Sigmoid colon (tissue), 7 donors: ENCODE data around the gene DSCAM. TPM values are rescaled to one million over a fixed set of nuclear protein-coding genes. Genes with fewer than 3 reads are reported as not detected.

Experiments
- DNase-seq: peaks from one replicate; pipeline ENCODE4 v3.0.0-alpha.2; 2019
- H3K27ac ChIP-seq, 4 donors: fragments of 200-600 bp; sonication (generic); one replicate each; pipeline ENCODE4 v1.5.1; 2016 to 2019; ENCODE audit warnings: mild to moderate bottlenecking in 1 of 4
- H3K27me3 ChIP-seq, 3 donors: fragments of 200-600 bp; sonication (generic); one replicate each; pipeline ENCODE4 v1.5.1; 2019; ENCODE audit warnings: mild to moderate bottlenecking in 1 of 3
- H3K36me3 ChIP-seq, 4 donors: fragments of 200-600 bp; sonication (generic); one replicate each; pipeline ENCODE4 v1.5.1; 2016 to 2019
- H3K4me1 ChIP-seq, 4 donors: fragments of 200-600 bp; sonication (generic); one replicate each; pipeline ENCODE4 v1.5.1; 2017 to 2019
- H3K4me3 ChIP-seq, 4 donors: fragments of 200-600 bp; sonication (generic); one replicate each; pipeline ENCODE4 v1.5.1; 2017 to 2019; ENCODE audit warnings: mild to moderate bottlenecking in 2 of 4, moderate library complexity in 1 of 4
- H3K9me3 ChIP-seq, 4 donors: fragments of 200-600 bp in 3 of 4; sonication (generic) in 3 of 4; one replicate each; pipeline versions ENCODE4 v1.5.1 to v1.6.1; 2013 to 2019
- EP300 ChIP-seq, 4 donors: sonication (generic); formaldehyde crosslinking; IDR thresholded peaks; one replicate each; pipeline ENCODE4 v1.6.1; 2017; ENCODE audit warnings: antibody characterized with exemption in 4 of 4
- POLR2A ChIP-seq, 2 donors: fragments of 450-650 bp; IDR thresholded peaks; one replicate each; pipeline ENCODE4 v1.6.1; 2016; ENCODE audit warnings: antibody characterized with exemption in 2 of 2, mild to moderate bottlenecking in 2 of 2, moderate library complexity in 2 of 2
- POLR2AphosphoS5 ChIP-seq, 4 donors: sonication (generic); formaldehyde crosslinking; IDR thresholded peaks; one replicate each; pipeline ENCODE4 v1.6.1; 2017; ENCODE audit warnings: antibody characterized with exemption in 4 of 4
- WGBS, 2 donors: extraction: QIAGEN DNeasy Blood & Tissue Kit; methylation state at CpG; one replicate each; pipeline ENCODE4 v1.1.7; 2013; 5-methylcytosine and 5-hydroxymethylcytosine counted together
- intact Hi-C: fragments of 100-400 bp; cut with DNase I; formaldehyde crosslinking; loops from one replicate; pipeline ENCODE4 v1.15.1; 2023
- polyA plus RNA-seq, 3 donors: library from polyadenylated mRNA; stranded (reverse); fragments of 200-250 nt; gene quantifications; one replicate each; pipeline ENCODE4 v1.2.3, GENCODE V29; 2013
- total RNA-seq, 4 donors: library from RNA; depleted of rRNA; stranded (reverse); fragments of >200 nt; gene quantifications; one replicate each; pipeline ENCODE4 v1.1.0, GENCODE V29; 2016
- TF ChIP-seq, protein P1 (sequence below), 4 experiments: fragments of 450-650 bp in 3 of 4; fragments of 200-600 bp in 1 of 4; IDR thresholded peaks; one replicate each; pipeline ENCODE4 v1.5.1; 2016 to 2019; ENCODE audit warnings: antibody characterized with exemption in 4 of 4, mild to moderate bottlenecking in 3 of 4, moderate library complexity in 2 of 4
- donor health status: healthy with polysubstance abuse.
- donor health status: Bipolar disorder and iron deficiency.
- donor health status: healthy.

DSCAM gene
- total and polyA plus RNA-seq, 7 donors = 0.17 to 0.55 (median 0.33) TPM; not detected in 2

DNA sequence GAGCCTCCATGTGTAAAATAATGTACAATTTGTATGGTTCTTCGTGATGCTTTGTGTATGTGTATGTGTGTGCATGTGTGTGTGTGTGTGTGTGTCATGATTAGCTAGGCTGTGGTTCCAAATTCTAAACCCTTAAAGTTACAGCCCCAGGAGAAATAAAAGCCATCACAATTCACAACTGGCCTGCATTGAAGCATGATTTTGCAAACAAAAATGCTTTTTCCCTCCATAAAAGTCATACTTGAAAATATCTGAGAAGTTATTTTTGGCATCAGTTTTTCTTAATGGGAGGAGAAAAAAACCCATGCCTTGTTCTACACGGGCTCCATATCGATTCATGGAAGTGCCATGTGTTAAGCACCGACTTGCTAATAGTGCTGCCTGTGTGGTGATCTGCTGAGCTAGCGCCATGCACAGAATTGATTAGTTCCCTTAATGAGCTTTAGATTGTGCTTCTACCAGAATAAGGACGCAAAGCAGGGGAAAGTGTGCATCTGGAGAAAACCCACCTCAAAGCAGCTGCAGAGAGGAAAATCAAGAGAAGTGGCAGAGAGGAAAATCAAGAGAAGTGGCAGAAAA, 207.3 kb downstream of the DSCAM start:
- H3K9me3 ChIP-seq = peaks cover 0 to 2% (median 0%) of the 10 kb centered on the region in 4 donors
- WGBS, 2 donors = 80 to 82% methylated on average over 6 of the region's 6 CpGs

DNA sequence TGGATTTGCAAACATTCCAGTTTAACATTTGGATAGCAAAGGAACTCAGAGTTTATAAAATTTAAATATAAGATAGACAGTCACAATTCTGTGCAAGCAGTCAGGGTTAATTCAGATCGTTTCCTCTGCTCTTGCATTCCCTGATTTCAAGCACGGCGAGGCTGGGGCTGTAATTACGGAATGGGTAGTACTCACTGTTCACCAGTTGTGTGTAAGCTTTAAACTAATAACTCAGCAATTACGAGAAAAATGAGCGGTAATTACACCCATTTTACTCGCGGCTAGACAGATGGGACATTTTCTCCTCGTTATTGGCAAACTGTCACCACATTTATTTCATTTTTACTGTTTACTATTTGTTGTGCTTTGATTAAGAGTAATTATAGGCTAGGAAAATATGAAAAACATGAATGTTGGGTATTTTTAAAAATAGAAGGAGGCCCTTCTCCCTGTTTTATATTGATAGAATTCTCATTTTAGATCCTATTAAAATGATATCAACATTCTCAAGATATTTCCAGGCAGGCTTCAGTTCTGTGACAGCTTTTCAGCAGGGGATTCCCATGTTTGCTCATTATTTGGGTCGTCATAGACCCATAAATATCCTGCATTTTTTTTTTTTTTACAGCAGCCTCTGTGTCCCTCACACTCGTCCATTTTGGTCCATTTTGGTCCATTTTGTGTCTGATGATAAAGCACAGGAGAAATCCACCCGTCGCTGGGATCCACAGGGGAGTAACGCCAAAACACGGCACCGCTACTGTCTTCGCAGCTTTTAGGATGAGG, 208.3 kb downstream of the DSCAM start:
- H3K9me3 ChIP-seq = no peaks in the 10 kb centered on the region
- H3K36me3 ChIP-seq = no peaks in the 10 kb centered on the region
- TF ChIP-seq, protein P1, sequence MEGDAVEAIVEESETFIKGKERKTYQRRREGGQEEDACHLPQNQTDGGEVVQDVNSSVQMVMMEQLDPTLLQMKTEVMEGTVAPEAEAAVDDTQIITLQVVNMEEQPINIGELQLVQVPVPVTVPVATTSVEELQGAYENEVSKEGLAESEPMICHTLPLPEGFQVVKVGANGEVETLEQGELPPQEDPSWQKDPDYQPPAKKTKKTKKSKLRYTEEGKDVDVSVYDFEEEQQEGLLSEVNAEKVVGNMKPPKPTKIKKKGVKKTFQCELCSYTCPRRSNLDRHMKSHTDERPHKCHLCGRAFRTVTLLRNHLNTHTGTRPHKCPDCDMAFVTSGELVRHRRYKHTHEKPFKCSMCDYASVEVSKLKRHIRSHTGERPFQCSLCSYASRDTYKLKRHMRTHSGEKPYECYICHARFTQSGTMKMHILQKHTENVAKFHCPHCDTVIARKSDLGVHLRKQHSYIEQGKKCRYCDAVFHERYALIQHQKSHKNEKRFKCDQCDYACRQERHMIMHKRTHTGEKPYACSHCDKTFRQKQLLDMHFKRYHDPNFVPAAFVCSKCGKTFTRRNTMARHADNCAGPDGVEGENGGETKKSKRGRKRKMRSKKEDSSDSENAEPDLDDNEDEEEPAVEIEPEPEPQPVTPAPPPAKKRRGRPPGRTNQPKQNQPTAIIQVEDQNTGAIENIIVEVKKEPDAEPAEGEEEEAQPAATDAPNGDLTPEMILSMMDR (IDR thresholded peaks at IDR 0.05) = no peak
- TF ChIP-seq POLR2AphosphoS5 (IDR thresholded peaks at IDR 0.05) = no peak
- TF ChIP-seq POLR2A (IDR thresholded peaks at IDR 0.05) = no peak
- TF ChIP-seq EP300 (IDR thresholded peaks at IDR 0.05) = no peak
- no peak overlapping the region for H3K27ac ChIP-seq
- intact Hi-C loops = no loop called here
- DNase-seq = no peak
- WGBS, 2 donors = 78 to 83% methylated on average over 17 of the region's 17 CpGs
- H3K4me3 ChIP-seq = no peak overlapping the region
- H3K4me1 ChIP-seq = no peaks in the 10 kb centered on the region
- H3K27me3 ChIP-seq = no peaks in the 10 kb centered on the region

More for the DNA sequence above, 207.3 kb downstream of the DSCAM start:
- Histone ChIP-seq H3K4me1 (no peaks in the 10 kb centered on the region), H3K27me3 (no peaks in the 10 kb centered on the region), H3K36me3 (no peaks in the 10 kb centered on the region), H3K4me3 (no peak overlapping the region), H3K27ac (no peak overlapping the region)
- no peak for DNase-seq
- TF ChIP-seq, protein P1 (IDR thresholded peaks at IDR 0.05) = no peak
- TF ChIP-seq EP300 (IDR thresholded peaks at IDR 0.05) = no peak
- TF ChIP-seq POLR2AphosphoS5 (IDR thresholded peaks at IDR 0.05) = no peak
- no peak for TF ChIP-seq POLR2A (IDR thresholded peaks at IDR 0.05)
- intact Hi-C loops = no loop called here

DNA sequence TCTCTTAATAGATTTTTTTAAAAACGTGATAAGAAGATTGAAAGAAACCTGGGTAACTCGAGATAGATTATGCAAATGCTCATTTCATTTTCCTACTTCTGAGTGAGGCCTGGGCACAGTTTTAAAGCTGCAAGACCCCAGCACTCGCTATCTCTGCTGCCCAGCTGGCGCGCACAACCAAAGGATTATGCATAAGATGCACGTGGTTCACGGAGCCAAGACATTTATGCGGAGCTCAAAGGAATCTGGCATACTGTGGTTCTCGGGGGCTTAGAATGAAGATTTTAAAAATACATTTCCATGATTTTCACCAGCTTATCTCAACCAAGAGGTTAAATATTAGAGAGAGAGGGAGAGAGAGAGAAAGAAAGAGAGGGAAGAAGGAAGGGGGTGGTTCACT, 210.9 kb downstream of the DSCAM start:
- intact Hi-C loops = no loop called here
- no peak for DNase-seq
- H3K27me3 ChIP-seq = no peaks in the 10 kb centered on the region
- WGBS, 2 donors = 81 to 82% methylated on average over 9 of the region's 9 CpGs
- no peaks in the 10 kb centered on the region for H3K4me1 ChIP-seq
- H3K36me3 ChIP-seq = no peaks in the 10 kb centered on the region
- H3K27ac ChIP-seq = no peak overlapping the region
- TF ChIP-seq POLR2A (IDR thresholded peaks at IDR 0.05) (no peak), EP300 (IDR thresholded peaks at IDR 0.05) (no peak), POLR2AphosphoS5 (IDR thresholded peaks at IDR 0.05) (no peak)
- TF ChIP-seq, protein P1 (IDR thresholded peaks at IDR 0.05) = no peak
- H3K9me3 ChIP-seq = no peaks in the 10 kb centered on the region
- H3K4me3 ChIP-seq = no peak overlapping the region

DNA sequence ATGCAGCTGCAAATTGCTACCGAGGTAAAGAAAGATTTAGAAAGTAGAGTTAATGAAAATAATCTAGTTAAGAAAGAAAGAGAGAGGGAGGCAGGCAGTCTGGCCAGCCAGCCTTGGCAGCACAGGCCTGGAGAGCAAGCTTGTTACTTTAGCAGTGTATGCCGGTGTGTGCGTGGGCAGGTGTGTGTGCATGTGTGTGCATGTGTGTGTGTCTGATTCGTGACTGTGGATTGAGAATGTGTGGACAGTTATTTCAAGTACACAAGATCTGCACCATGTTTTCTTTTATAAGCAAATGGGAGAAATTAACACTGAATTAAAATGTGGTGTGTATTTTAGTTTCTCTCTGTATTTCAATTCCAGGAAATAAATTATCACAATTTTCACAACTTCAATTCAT, 211.6 kb downstream of the DSCAM start:
- H3K9me3 ChIP-seq = no peaks in the 10 kb centered on the region
- H3K4me3 ChIP-seq = no peak overlapping the region
- intact Hi-C loops = no loop called here
- no peaks in the 10 kb centered on the region for H3K36me3 ChIP-seq
- TF ChIP-seq EP300 (IDR thresholded peaks at IDR 0.05) (no peak), POLR2AphosphoS5 (IDR thresholded peaks at IDR 0.05) (no peak), POLR2A (IDR thresholded peaks at IDR 0.05) (no peak)
- TF ChIP-seq, protein P1 (IDR thresholded peaks at IDR 0.05) = no peak
- DNase-seq = no peak
- no peaks in the 10 kb centered on the region for H3K27me3 ChIP-seq
- H3K4me1 ChIP-seq = no peaks in the 10 kb centered on the region
- H3K27ac ChIP-seq = no peak overlapping the region
- 78 to 83% methylated on average over 4 of the region's 4 CpGs for WGBS, 2 donors
